Measurements from ENCODE around the gene TMEM143.

Gene TMEM143

DNA sequence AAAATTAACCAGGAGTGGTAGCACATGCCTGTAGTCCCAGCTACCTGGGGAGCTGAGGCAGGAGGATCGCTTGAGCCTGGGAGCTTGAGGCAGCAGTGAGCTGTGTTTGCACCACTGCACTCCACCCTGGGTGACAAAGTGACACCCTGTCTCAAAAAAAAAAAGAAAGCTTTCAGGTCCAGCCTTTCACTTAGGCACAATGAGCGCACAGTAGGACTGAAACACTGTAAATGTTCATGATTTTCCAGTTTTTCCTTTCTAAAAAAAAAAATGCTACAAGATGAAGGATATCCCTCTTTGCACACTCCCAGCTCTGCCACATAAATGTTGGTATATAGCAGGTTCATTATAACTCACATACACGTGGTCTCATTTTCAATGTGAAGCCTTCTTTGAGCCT lies 76.0 kb downstream of the TMEM143 start:
- no peaks in the 10 kb centered on the region for H3K79me2 ChIP-seq
- H3K9me3 ChIP-seq (ENCODE audit: control insufficient read depth, low read length) = no peaks in the 10 kb centered on the region
- H3K4me3 ChIP-seq (ENCODE audit: low read depth, low read length) = no peak overlapping the region
- no peak overlapping the region for H3K4me2 ChIP-seq (ENCODE audit: low read length)
- H3K4me1 ChIP-seq = peaks cover 5% of the 10 kb centered on the region
- no peak overlapping the region for H3K27ac ChIP-seq
- TF ChIP-seq CTCF (IDR thresholded peaks at IDR 0.05) = no peak
- no peak overlapping the region for H2AFZ ChIP-seq
- H3K27me3 ChIP-seq (ENCODE audit: control insufficient read depth, insufficient read depth, low read length) = no peaks in the 10 kb centered on the region
- no peak overlapping the region for H3K9ac ChIP-seq
- H3K36me3 ChIP-seq (ENCODE audit: control insufficient read depth, insufficient read depth, low read length) = no peaks in the 10 kb centered on the region

- no peak for TF ChIP-seq CTCF (IDR thresholded peaks at IDR 0.05)
- Histone ChIP-seq H3K27ac (no peak overlapping the region), H2AFZ (peak overlapping the region; percentile 35), H3K79me2 (no peaks in the 10 kb centered on the region), H3K4me2 (ENCODE audit: low read length) (no peak overlapping the region), H3K4me1 (peaks cover 2% of the 10 kb centered on the region), H3K9ac (no peak overlapping the region), H3K36me3 (ENCODE audit: control insufficient read depth, insufficient read depth, low read length) (no peaks in the 10 kb centered on the region), H3K4me3 (ENCODE audit: low read depth, low read length) (no peak overlapping the region), H3K9me3 (ENCODE audit: control insufficient read depth, low read length) (no peaks in the 10 kb centered on the region), H3K27me3 (ENCODE audit: control insufficient read depth, insufficient read depth, low read length) (no peaks in the 10 kb centered on the region)
Measured at GRCh38 chr19:48284896-48285295, 78.8 kb downstream of the TMEM143 start.

- no peak for TF ChIP-seq CTCF (IDR thresholded peaks at IDR 0.05)
- no peaks in the 10 kb centered on the region for H3K79me2 ChIP-seq
Measured at GRCh38 chr19:48283908-48284307, 79.8 kb downstream of the TMEM143 start.

More at GRCh38 chr19:48283908-48284307, 79.8 kb downstream of the TMEM143 start:
- Histone ChIP-seq H3K27ac (no peak overlapping the region), H3K27me3 (ENCODE audit: control insufficient read depth, insufficient read depth, low read length) (no peaks in the 10 kb centered on the region), H3K4me2 (ENCODE audit: low read length) (no peak overlapping the region), H3K4me1 (peaks cover 2% of the 10 kb centered on the region), H3K9me3 (ENCODE audit: control insufficient read depth, low read length) (no peaks in the 10 kb centered on the region), H3K9ac (no peak overlapping the region), H2AFZ (no peak overlapping the region), H3K36me3 (ENCODE audit: control insufficient read depth, insufficient read depth, low read length) (no peaks in the 10 kb centered on the region), H3K4me3 (ENCODE audit: low read depth, low read length) (no peak overlapping the region)
